Endothelial cell (in vitro differentiated cells): ENCODE results near the gene HS2ST1. TPM values are rescaled to one million over a fixed set of nuclear protein-coding genes. Genes with fewer than 3 reads are reported as not detected.

Experiments used
- DNase-seq: peaks from one replicate; pipeline ENCODE4 v3.0.0; 2021; ENCODE audit warnings: low spot score
- H3K27ac Mint-ChIP-seq: one replicate; pipeline ENCODE4 v1.8.0; 2021; ENCODE audit warnings: mixed read lengths, inconsistent platforms; ENCODE audit not compliant: unreplicated experiment
- H3K27me3 Mint-ChIP-seq: one replicate; pipeline ENCODE4 v1.8.0; 2021; ENCODE audit warnings: mild to moderate bottlenecking, moderate library complexity, mixed read lengths, inconsistent platforms; ENCODE audit not compliant: unreplicated experiment
- H3K36me3 Mint-ChIP-seq: one replicate; pipeline ENCODE4 v1.8.0; 2021; ENCODE audit warnings: mild to moderate bottlenecking, low read depth, mixed read lengths, inconsistent platforms; ENCODE audit not compliant: unreplicated experiment
- H3K4me1 Mint-ChIP-seq: one replicate; pipeline ENCODE4 v1.8.0; 2021; ENCODE audit warnings: mild to moderate bottlenecking, mixed read lengths, inconsistent platforms; ENCODE audit not compliant: unreplicated experiment
- H3K4me3 Mint-ChIP-seq: one replicate; pipeline ENCODE4 v1.8.0; 2021; ENCODE audit warnings: mild to moderate bottlenecking, mixed read lengths, inconsistent platforms; ENCODE audit not compliant: unreplicated experiment
- H3K9me3 Mint-ChIP-seq: one replicate; pipeline ENCODE4 v1.8.0; 2021; ENCODE audit warnings: mixed read lengths, inconsistent platforms; ENCODE audit not compliant: unreplicated experiment
- CTCF ChIP-seq: fragments of 200-600 bp; sonication (generic); IDR thresholded peaks from one replicate; pipeline ENCODE4 v1.5.0; 2021; ENCODE audit warnings: antibody characterized with exemption; ENCODE audit not compliant: unreplicated experiment
- total RNA-seq: library from RNA; stranded (reverse); fragmentation: NEBNext Ultra II Directional; extraction: Animal tissue kit (Norgen Biotek cat#: 25700); gene quantifications from one replicate; pipeline ENCODE4 v1.2.1, GENCODE V29; 2021; ENCODE audit not compliant: unreplicated experiment

The HS2ST1 gene
- total RNA-seq, 1 donor from 2014 or later, result 22.1 TPM

DNA sequence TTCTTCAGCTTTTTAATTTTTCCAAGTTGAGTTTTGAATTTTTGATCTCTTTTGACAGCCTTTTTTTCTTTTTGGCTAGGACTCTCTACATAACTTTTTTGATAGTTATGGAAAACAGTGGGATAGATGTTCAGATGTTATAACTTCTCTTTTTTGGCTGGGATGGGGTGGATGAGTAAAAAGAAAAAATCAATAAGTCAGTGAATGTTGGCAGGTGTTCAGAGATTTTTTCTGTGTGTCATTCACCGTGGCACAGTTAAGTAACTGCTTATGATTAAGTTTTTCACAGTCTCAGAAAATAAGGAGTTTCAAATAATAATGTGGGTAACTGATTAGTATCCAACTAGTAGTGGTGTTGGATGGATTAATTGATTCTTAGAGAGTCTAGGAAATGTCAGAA lies 24.0 kb downstream of the HS2ST1 start:
- no peaks in the 10 kb centered on the region for H3K9me3 Mint-ChIP-seq
- TF ChIP-seq CTCF, result no peak
- no peaks in the 10 kb centered on the region for H3K36me3 Mint-ChIP-seq
- H3K4me1 Mint-ChIP-seq, result peaks cover 9% of the 10 kb centered on the region
- no peak overlapping the region for H3K27ac Mint-ChIP-seq
- H3K4me3 Mint-ChIP-seq, result no peak overlapping the region
- H3K27me3 Mint-ChIP-seq, result no peaks in the 10 kb centered on the region
- no peak for DNase-seq

GRCh38 chr1:86938855-86939254 lies 24.4 kb downstream of the HS2ST1 start:
- Mint-ChIP-seq H3K4me3 (no peak overlapping the region), H3K36me3 (no peaks in the 10 kb centered on the region), H3K9me3 (no peaks in the 10 kb centered on the region), H3K27ac (no peak overlapping the region), H3K4me1 (peaks cover 5% of the 10 kb centered on the region), H3K27me3 (no peaks in the 10 kb centered on the region)
- TF ChIP-seq CTCF, result no peak
- DNase-seq, result no peak

- H3K4me1 Mint-ChIP-seq, result no peaks in the 10 kb centered on the region
- H3K9me3 Mint-ChIP-seq, result no peaks in the 10 kb centered on the region
- no peaks in the 10 kb centered on the region for H3K27me3 Mint-ChIP-seq
- TF ChIP-seq CTCF, result no peak
- H3K27ac Mint-ChIP-seq, result no peak overlapping the region
- no peaks in the 10 kb centered on the region for H3K36me3 Mint-ChIP-seq
- H3K4me3 Mint-ChIP-seq, result no peak overlapping the region
- DNase-seq, result no peak
Observed at GRCh38 chr1:86939406-86939805, 25.0 kb downstream of the HS2ST1 start.

DNA sequence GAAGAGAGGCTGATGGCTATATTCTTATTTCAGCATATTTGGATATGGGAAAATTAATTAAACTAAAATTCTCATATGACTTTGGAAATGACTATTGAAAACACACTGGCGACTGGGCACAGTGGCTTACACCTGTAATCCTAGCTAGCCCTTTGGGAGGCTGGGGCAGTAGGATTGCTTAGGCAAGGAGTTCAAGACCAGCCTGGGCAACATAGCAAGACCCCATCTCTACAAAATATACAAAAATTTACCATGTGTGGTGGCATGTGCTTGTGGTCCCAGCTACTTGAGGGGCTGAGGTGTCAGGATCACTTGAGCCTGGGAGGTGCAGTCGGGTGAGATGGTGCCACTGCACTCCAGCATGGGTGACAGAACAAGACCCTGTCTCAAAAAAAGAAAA lies 26.2 kb downstream of the HS2ST1 start:
- Mint-ChIP-seq H3K36me3 (no peaks in the 10 kb centered on the region), H3K27me3 (no peaks in the 10 kb centered on the region), H3K27ac (no peak overlapping the region), H3K4me3 (no peak overlapping the region), H3K9me3 (no peaks in the 10 kb centered on the region), H3K4me1 (no peaks in the 10 kb centered on the region)
- no peak for TF ChIP-seq CTCF
- DNase-seq, result no peak

DNA sequence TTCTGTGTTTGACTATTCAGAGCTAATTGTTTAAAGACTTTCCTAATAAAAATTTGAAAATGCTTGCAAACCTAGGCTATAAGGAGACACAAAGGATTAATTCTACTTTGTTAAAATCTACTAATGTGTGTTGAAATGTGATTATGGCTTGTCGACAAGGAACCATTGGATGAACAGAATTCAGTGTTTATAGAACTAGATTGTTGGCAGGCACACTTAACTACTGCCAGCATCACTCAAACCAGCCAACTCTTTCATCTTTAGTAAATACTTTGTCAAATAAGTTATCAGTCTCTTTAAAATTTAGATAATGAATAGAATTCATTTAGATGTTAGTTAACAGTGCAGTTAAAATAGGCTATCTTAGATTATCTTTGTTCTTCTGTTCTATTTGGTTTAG lies 27.6 kb downstream of the HS2ST1 start:
- no peak for DNase-seq
- Mint-ChIP-seq H3K4me3 (no peak overlapping the region), H3K9me3 (no peaks in the 10 kb centered on the region), H3K4me1 (no peaks in the 10 kb centered on the region), H3K27ac (no peak overlapping the region), H3K36me3 (no peaks in the 10 kb centered on the region), H3K27me3 (no peaks in the 10 kb centered on the region)
- no peak for TF ChIP-seq CTCF
